ENCODE results near the gene EEPD1.

GRCh38 chr7:36286226-36286625 lies 133.2 kb downstream of the EEPD1 start:
- TF ChIP-seq CTCF (IDR thresholded peaks at IDR 0.05) (no peak), POLR2A (IDR thresholded peaks at IDR 0.05) (no peak)
